GM23338 (cell line): ENCODE data around the gene FGGY. TPM values are rescaled to one million over a fixed set of nuclear protein-coding genes. Genes with fewer than 3 reads are reported as not detected.

Experiments
- ATAC-seq: fragments of 200-7000 bp; cut with Tn5 transposase; 3 replicates; pipeline ENCODE4 v1.9.1; 2020
- DNase-seq: peaks from one replicate; pipeline ENCODE4 v3.0.0-alpha.2; 2015; ENCODE audit warnings: low spot score
- H2AFZ ChIP-seq: fragments of 200-600 bp; sonication (generic); 2 replicates; pipeline ENCODE4 v1.8.0; 2016; ENCODE audit warnings: antibody characterized with exemption, mild to moderate bottlenecking, moderate library complexity
- H3F3A ChIP-seq: fragments of 200-600 bp; sonication (generic); replicated peaks from 2 replicates; pipeline ENCODE4 v1.8.0; 2017; ENCODE audit warnings: antibody characterized with exemption, mixed run types, low read depth
- H3K27ac ChIP-seq: fragments of 200-600 bp; sonication (generic); 2 replicates; pipeline ENCODE4 v1.6.1; 2016; ENCODE audit warnings: low read depth
- H3K27me3 ChIP-seq: fragments of 200-600 bp; sonication (generic); 2 replicates; pipeline ENCODE4 v1.8.0; 2016; ENCODE audit warnings: mild to moderate bottlenecking, mixed run types, moderate library complexity; ENCODE audit not compliant: insufficient read depth
- H3K36me3 ChIP-seq: fragments of 200-600 bp; sonication (generic); 2 replicates; pipeline ENCODE4 v1.8.0; 2016; ENCODE audit warnings: mild to moderate bottlenecking; ENCODE audit not compliant: insufficient read depth
- H3K4me1 ChIP-seq: fragments of 200-600 bp; sonication (generic); 2 replicates; pipeline ENCODE4 v1.8.0; 2016; ENCODE audit warnings: mild to moderate bottlenecking, moderate library complexity; ENCODE audit not compliant: insufficient read depth
- H3K4me2 ChIP-seq: fragments of 200-600 bp; sonication (generic); 2 replicates; pipeline ENCODE4 v1.7.1; 2017; ENCODE audit warnings: mixed run types
- H3K4me3 ChIP-seq: fragments of 200-600 bp; sonication (generic); 2 replicates; pipeline ENCODE4 v1.6.1; 2016; ENCODE audit warnings: mixed run types
- H3K79me2 ChIP-seq: fragments of 200-600 bp; sonication (generic); replicated peaks from 2 replicates; pipeline ENCODE4 v1.8.0; 2017; ENCODE audit warnings: mild to moderate bottlenecking; ENCODE audit not compliant: insufficient read depth
- H3K9me2 ChIP-seq: fragments of 200-600 bp; sonication (generic); 2 replicates; pipeline ENCODE4 v1.8.0; 2017; ENCODE audit not compliant: insufficient read depth
- H4K20me1 ChIP-seq: fragments of 200-600 bp; sonication (generic); replicated peaks from 2 replicates; pipeline ENCODE4 v1.8.0; 2017; ENCODE audit warnings: mild to moderate bottlenecking; ENCODE audit not compliant: insufficient read depth
- H3K27ac Mint-ChIP-seq: 2 replicates; pipeline ENCODE4 v1.8.0; 2020; ENCODE audit warnings: inconsistent platforms, mild to moderate bottlenecking, moderate library complexity, mixed read lengths
- H3K27me3 Mint-ChIP-seq: 3 replicates; pipeline ENCODE4 v1.8.0; 2022; ENCODE audit warnings: low read depth, mild to moderate bottlenecking, moderate library complexity, mixed read lengths, inconsistent platforms; ENCODE audit not compliant: insufficient read depth, poor library complexity
- H3K36me3 Mint-ChIP-seq: 3 replicates; pipeline ENCODE4 v1.8.0; 2021; ENCODE audit warnings: low read depth, mild to moderate bottlenecking, inconsistent platforms, moderate library complexity, mixed read lengths
- H3K4me1 Mint-ChIP-seq: 3 replicates; pipeline ENCODE4 v1.8.0; 2020; ENCODE audit warnings: mild to moderate bottlenecking, inconsistent platforms, mixed read lengths
- H3K4me3 Mint-ChIP-seq: 3 replicates; pipeline ENCODE4 v1.8.0; 2021; ENCODE audit warnings: moderate library complexity, mild to moderate bottlenecking, inconsistent platforms, mixed read lengths
- H3K9me3 Mint-ChIP-seq: 3 replicates; pipeline ENCODE4 v1.8.0; 2020; ENCODE audit warnings: moderate library complexity, mild to moderate bottlenecking, inconsistent platforms, mixed read lengths
- CREB1 ChIP-seq: fragments of 250-450 bp; sonication (Bioruptor Pico); IDR thresholded peaks from 2 replicates; pipeline ENCODE4 v1.5.0; 2020; ENCODE audit warnings: low read depth, mild to moderate bottlenecking, moderate library complexity
- EZH2 ChIP-seq: fragments of 200-600 bp; sonication (generic); IDR thresholded peaks from one replicate; pipeline ENCODE4 v1.8.0; 2017; ENCODE audit warnings: antibody characterized with exemption, mild to moderate bottlenecking, low read depth; ENCODE audit not compliant: unreplicated experiment
- EZH2phosphoT487 ChIP-seq: fragments of 200-600 bp; sonication (generic); IDR thresholded peaks from one replicate; pipeline ENCODE4 v1.8.1; 2018; ENCODE audit warnings: antibody characterized with exemption; ENCODE audit not compliant: unreplicated experiment
- JUNB ChIP-seq: IDR thresholded peaks from one replicate; pipeline ENCODE4 v1.6.1; 2016; ENCODE audit warnings: antibody characterized with exemption; ENCODE audit not compliant: unreplicated experiment
- POLR2AphosphoS5 ChIP-seq: IDR thresholded peaks from 2 replicates; pipeline ENCODE4 v1.6.1; 2016; ENCODE audit warnings: antibody characterized with exemption, low read depth
- STAT1 ChIP-seq: IDR thresholded peaks from one replicate; pipeline ENCODE4 v1.6.1; 2016; ENCODE audit warnings: antibody characterized with exemption; ENCODE audit not compliant: unreplicated experiment
- ZNF331 ChIP-seq: fragments of 250-450 bp; sonication (Bioruptor Pico); IDR thresholded peaks from 2 replicates; pipeline ENCODE4 v1.5.0; 2020; ENCODE audit warnings: low read depth, mild to moderate bottlenecking, moderate library complexity
- polyA plus RNA-seq: library from polyadenylated mRNA; unstranded; fragments of >200 nt; fragmentation: Nextera tagmentation; extraction: Ambion mirVana; gene quantifications from 2 replicates; pipeline ENCODE4 v1.2.1, GENCODE V29; 2016
- total RNA-seq: library from RNA; depleted of rRNA; stranded (reverse); fragments of >200 nt; shearing (Covaris generic); gene quantifications from 2 replicates; pipeline ENCODE4 v1.2.3, GENCODE V29; 2014
- TF ChIP-seq, protein P1 (sequence below): IDR thresholded peaks from 2 replicates; pipeline ENCODE4 v1.6.1; 2016; ENCODE audit warnings: antibody characterized with exemption
- TF ChIP-seq, protein P2 (sequence below): fragments of 250-450 bp; sonication (Bioruptor Pico); IDR thresholded peaks from 2 replicates; pipeline ENCODE4 v1.5.0; 2020; ENCODE audit warnings: mild to moderate bottlenecking, moderate library complexity

Gene FGGY
- total and polyA plus RNA-seq, 2 experiments from 2014 or later: 10.9 to 21.4 TPM

DNA sequence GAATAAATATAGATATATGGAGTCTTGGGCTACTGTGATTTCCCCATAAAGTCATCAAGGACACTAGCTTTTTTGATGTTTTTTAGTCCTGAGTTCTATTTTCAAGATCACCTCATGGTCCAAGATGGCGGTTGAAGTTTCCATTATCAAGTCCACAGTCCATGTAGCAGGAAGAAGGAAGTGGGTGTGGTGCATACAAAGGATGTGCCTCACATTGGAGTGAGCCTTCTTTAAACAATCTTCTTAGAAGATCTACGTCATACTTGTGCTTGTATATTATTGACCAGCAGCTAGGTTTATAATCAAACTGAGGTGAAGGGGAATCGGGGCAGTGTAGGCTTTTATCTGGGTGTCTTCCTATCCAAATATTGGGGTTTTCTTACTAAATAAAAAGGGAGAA lies 93.4 kb downstream of the FGGY start:
- Histone ChIP-seq H3K36me3 (no peaks in the 10 kb centered on the region), H3K9me2 (peaks cover 7% of the 10 kb centered on the region), H4K20me1 (no peaks in the 10 kb centered on the region), H2AFZ (no peak overlapping the region), H3F3A (no peaks in the 10 kb centered on the region), H3K4me1 (peaks cover 30% of the 10 kb centered on the region), H3K4me2 (no peak overlapping the region), H3K79me2 (no peaks in the 10 kb centered on the region), H3K27ac (no peak overlapping the region), H3K27me3 (no peaks in the 10 kb centered on the region), H3K4me3 (no peak overlapping the region)
- Mint-ChIP-seq H3K36me3 (no peaks in the 10 kb centered on the region), H3K27ac (no peak overlapping the region), H3K4me1 (peaks cover 32% of the 10 kb centered on the region), H3K9me3 (no peaks in the 10 kb centered on the region), H3K4me3 (no peak overlapping the region), H3K27me3 (no peaks in the 10 kb centered on the region)
- DNase-seq: no peak
- no peak for ATAC-seq
- TF ChIP-seq STAT1 (no peak), JUNB (no peak), EZH2 (no peak), CREB1 (no peak), EZH2phosphoT487 (no peak), POLR2AphosphoS5 (no peak)
- TF ChIP-seq, protein P1, sequence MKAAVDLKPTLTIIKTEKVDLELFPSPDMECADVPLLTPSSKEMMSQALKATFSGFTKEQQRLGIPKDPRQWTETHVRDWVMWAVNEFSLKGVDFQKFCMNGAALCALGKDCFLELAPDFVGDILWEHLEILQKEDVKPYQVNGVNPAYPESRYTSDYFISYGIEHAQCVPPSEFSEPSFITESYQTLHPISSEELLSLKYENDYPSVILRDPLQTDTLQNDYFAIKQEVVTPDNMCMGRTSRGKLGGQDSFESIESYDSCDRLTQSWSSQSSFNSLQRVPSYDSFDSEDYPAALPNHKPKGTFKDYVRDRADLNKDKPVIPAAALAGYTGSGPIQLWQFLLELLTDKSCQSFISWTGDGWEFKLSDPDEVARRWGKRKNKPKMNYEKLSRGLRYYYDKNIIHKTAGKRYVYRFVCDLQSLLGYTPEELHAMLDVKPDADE: no peak

DNA sequence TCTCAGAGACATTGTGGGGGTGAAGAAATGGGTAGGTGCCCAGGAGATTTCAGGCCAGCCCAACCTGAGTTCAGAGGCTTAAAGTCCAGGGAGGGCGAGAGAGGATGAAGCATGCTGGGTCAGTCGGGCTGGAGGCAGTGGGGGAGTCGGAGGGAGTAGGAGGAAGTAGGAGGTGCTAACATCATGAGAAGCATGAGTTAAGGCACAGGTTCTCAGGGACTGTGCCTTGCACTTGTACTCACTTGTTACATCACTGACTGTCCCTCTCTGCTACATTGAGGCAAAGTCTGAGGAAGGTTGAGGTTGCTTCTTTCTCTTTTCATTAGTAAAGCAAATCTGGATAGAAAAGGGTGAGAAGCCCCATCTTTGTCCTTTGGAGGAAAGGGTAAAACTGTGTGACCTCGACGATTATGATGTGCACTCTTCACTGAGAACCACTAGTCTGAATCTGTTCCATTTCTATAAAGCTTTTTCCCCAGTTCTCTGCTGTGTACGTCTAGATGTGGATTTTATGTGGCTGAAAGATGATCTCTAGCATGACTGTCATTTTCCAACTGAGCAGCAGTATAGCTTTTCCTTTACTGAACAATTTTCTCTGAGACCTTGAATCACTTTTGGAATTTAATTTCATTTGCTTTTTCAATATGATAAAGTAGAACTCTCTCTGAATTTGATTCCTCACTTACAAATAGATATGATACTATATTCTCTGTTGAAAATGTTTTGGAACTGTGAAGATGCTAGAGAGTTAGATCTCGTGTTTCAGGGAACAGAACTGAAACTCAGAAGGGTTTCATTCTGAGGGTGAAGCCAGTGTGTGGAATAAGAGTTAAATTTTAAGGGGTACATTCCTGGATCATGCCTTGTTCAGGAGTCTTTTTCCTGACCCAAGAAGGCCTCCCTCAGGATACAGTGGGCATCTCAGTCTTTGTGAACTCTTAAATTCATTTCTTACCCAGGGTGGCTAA lies 94.6 kb downstream of the FGGY start:
- H3K79me2 ChIP-seq: no peaks in the 10 kb centered on the region
- H3K9me2 ChIP-seq: peaks cover 7% of the 10 kb centered on the region
- no peaks in the 10 kb centered on the region for H3K27me3 Mint-ChIP-seq
- H3K4me1 ChIP-seq: peaks cover 30% of the 10 kb centered on the region
- H3K36me3 Mint-ChIP-seq: no peaks in the 10 kb centered on the region
- H3K4me2 ChIP-seq: no peak overlapping the region
- no peaks in the 10 kb centered on the region for H3F3A ChIP-seq
- no peaks in the 10 kb centered on the region for H3K9me3 Mint-ChIP-seq
- no peaks in the 10 kb centered on the region for H3K36me3 ChIP-seq
- no peaks in the 10 kb centered on the region for H3K27me3 ChIP-seq
- H2AFZ ChIP-seq: no peak overlapping the region
- no peak overlapping the region for H3K27ac Mint-ChIP-seq
- H3K4me3 ChIP-seq: no peak overlapping the region
- no peak for DNase-seq
- H4K20me1 ChIP-seq: no peaks in the 10 kb centered on the region
- H3K4me3 Mint-ChIP-seq: no peak overlapping the region
- H3K4me1 Mint-ChIP-seq: peaks cover 34% of the 10 kb centered on the region
- no peak for ATAC-seq
- no peak overlapping the region for H3K27ac ChIP-seq
- TF ChIP-seq ZNF331 (CRISPR knock-in tag): no peak
- no peak for TF ChIP-seq CREB1
- no peak for TF ChIP-seq STAT1
- TF ChIP-seq POLR2AphosphoS5: no peak
- TF ChIP-seq, protein P1: no peak
- TF ChIP-seq, protein P2, sequence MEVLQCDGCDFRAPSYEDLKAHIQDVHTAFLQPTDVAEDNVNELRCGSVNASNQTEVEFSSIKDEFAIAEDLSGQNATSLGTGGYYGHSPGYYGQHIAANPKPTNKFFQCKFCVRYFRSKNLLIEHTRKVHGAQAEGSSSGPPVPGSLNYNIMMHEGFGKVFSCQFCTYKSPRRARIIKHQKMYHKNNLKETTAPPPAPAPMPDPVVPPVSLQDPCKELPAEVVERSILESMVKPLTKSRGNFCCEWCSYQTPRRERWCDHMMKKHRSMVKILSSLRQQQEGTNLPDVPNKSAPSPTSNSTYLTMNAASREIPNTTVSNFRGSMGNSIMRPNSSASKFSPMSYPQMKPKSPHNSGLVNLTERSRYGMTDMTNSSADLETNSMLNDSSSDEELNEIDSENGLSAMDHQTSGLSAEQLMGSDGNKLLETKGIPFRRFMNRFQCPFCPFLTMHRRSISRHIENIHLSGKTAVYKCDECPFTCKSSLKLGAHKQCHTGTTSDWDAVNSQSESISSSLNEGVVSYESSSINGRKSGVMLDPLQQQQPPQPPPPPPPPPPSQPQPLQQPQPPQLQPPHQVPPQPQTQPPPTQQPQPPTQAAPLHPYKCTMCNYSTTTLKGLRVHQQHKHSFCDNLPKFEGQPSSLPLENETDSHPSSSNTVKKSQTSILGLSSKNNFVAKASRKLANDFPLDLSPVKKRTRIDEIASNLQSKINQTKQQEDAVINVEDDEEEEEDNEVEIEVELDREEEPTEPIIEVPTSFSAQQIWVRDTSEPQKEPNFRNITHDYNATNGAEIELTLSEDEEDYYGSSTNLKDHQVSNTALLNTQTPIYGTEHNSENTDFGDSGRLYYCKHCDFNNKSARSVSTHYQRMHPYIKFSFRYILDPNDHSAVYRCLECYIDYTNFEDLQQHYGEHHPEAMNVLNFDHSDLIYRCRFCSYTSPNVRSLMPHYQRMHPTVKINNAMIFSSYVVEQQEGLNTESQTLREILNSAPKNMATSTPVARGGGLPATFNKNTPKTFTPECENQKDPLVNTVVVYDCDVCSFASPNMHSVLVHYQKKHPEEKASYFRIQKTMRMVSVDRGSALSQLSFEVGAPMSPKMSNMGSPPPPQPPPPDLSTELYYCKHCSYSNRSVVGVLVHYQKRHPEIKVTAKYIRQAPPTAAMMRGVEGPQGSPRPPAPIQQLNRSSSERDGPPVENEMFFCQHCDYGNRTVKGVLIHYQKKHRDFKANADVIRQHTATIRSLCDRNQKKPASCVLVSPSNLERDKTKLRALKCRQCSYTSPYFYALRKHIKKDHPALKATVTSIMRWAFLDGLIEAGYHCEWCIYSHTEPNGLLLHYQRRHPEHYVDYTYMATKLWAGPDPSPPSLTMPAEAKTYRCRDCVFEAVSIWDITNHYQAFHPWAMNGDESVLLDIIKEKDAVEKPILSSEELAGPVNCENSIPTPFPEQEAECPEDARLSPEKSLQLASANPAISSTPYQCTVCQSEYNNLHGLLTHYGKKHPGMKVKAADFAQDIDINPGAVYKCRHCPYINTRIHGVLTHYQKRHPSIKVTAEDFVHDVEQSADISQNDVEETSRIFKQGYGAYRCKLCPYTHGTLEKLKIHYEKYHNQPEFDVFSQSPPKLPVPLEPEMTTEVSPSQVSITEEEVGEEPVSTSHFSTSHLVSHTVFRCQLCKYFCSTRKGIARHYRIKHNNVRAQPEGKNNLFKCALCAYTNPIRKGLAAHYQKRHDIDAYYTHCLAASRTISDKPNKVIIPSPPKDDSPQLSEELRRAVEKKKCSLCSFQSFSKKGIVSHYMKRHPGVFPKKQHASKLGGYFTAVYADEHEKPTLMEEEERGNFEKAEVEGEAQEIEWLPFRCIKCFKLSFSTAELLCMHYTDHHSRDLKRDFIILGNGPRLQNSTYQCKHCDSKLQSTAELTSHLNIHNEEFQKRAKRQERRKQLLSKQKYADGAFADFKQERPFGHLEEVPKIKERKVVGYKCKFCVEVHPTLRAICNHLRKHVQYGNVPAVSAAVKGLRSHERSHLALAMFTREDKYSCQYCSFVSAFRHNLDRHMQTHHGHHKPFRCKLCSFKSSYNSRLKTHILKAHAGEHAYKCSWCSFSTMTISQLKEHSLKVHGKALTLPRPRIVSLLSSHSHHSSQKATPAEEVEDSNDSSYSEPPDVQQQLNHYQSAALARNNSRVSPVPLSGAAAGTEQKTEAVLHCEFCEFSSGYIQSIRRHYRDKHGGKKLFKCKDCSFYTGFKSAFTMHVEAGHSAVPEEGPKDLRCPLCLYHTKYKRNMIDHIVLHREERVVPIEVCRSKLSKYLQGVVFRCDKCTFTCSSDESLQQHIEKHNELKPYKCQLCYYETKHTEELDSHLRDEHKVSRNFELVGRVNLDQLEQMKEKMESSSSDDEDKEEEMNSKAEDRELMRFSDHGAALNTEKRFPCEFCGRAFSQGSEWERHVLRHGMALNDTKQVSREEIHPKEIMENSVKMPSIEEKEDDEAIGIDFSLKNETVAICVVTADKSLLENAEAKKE (CRISPR knock-in tag): no peak
- no peak for TF ChIP-seq EZH2phosphoT487
- TF ChIP-seq JUNB: no peak
